SK-N-SH treated with all-trans-retinoic acid at 6 μM for 48 hours (cell line): ENCODE results near the gene CTSG.

Experiments
- ATAC-seq: fragments of 200-7000 bp; cut with Tn5 transposase; 3 replicates; pipeline ENCODE4 v1.9.1; 2020; ENCODE audit warnings: mild to moderate bottlenecking, moderate library complexity
- ARNTL ChIP-seq: fragments of 450-650 bp; formaldehyde crosslinking; IDR thresholded peaks from 2 replicates; pipeline ENCODE4 v1.5.0; 2020; ENCODE audit warnings: low read depth, mild to moderate bottlenecking, moderate library complexity, borderline replicate concordance
- CREB5 ChIP-seq: fragments of 250-450 bp; sonication (Bioruptor Pico); IDR thresholded peaks from 2 replicates; pipeline ENCODE4 v1.5.1; 2020; ENCODE audit warnings: low read depth, mild to moderate bottlenecking, moderate library complexity
- CSDC2 ChIP-seq: fragments of 250-450 bp; sonication (Bioruptor Pico); IDR thresholded peaks from 2 replicates; pipeline ENCODE4 v1.5.0; 2020; ENCODE audit warnings: mild to moderate bottlenecking, moderate library complexity
- CSRNP3 ChIP-seq: fragments of 250-450 bp; sonication (Bioruptor Pico); IDR thresholded peaks from 2 replicates; pipeline ENCODE4 v1.5.1; 2021; ENCODE audit warnings: mild to moderate bottlenecking, moderate library complexity
- ESRRG ChIP-seq: fragments of 250-450 bp; sonication (Bioruptor Pico); IDR thresholded peaks from 2 replicates; pipeline ENCODE4 v1.6.1; 2021; ENCODE audit warnings: mild to moderate bottlenecking
- GLIS3 ChIP-seq: fragments of 250-450 bp; sonication (Bioruptor Pico); IDR thresholded peaks from 2 replicates; pipeline ENCODE4 v1.5.0; 2020; ENCODE audit warnings: mild to moderate bottlenecking, moderate library complexity
- ISL1 ChIP-seq: fragments of 250-450 bp; sonication (Bioruptor Pico); IDR thresholded peaks from 2 replicates; pipeline ENCODE4 v2.1.2; 2022; ENCODE audit warnings: mild to moderate bottlenecking, moderate library complexity
- OSR1 ChIP-seq: fragments of 250-450 bp; sonication (Bioruptor Pico); IDR thresholded peaks from 2 replicates; pipeline ENCODE4 v1.8.0; 2022; ENCODE audit warnings: moderate library complexity, mild to moderate bottlenecking, inconsistent platforms
- PATZ1 ChIP-seq: fragments of 250-450 bp; sonication (Bioruptor Pico); IDR thresholded peaks from 2 replicates; pipeline ENCODE4 v1.8.0; 2020; ENCODE audit warnings: mild to moderate bottlenecking, moderate library complexity, borderline replicate concordance
- POU6F1 ChIP-seq: fragments of 250-450 bp; sonication (Bioruptor Pico); IDR thresholded peaks from 2 replicates; pipeline ENCODE4 v1.8.0; 2021; ENCODE audit warnings: low read depth, mild to moderate bottlenecking, moderate library complexity, borderline replicate concordance
- PPARA ChIP-seq: fragments of 250-450 bp; sonication (Bioruptor Pico); IDR thresholded peaks from 2 replicates; pipeline ENCODE4 v1.5.0; 2020; ENCODE audit warnings: mild to moderate bottlenecking, borderline replicate concordance
- RARB ChIP-seq: fragments of 250-450 bp; sonication (Bioruptor Pico); IDR thresholded peaks from 2 replicates; pipeline ENCODE4 v1.8.0; 2021; ENCODE audit warnings: mild to moderate bottlenecking, moderate library complexity
- SNAI2 ChIP-seq: fragments of 250-450 bp; sonication (Bioruptor Pico); IDR thresholded peaks from 2 replicates; pipeline ENCODE4 v1.5.0; 2020; ENCODE audit warnings: mild to moderate bottlenecking, moderate library complexity
- TCF4 ChIP-seq: fragments of 250-450 bp; sonication (Bioruptor Pico); IDR thresholded peaks from 2 replicates; pipeline ENCODE4 v1.8.0; 2021; ENCODE audit warnings: mild to moderate bottlenecking, moderate library complexity, borderline replicate concordance
- TOX ChIP-seq: fragments of 250-450 bp; sonication (Bioruptor Pico); IDR thresholded peaks from 2 replicates; pipeline ENCODE4 v1.8.0; 2021; ENCODE audit warnings: mild to moderate bottlenecking, moderate library complexity, borderline replicate concordance
- TSHZ2 ChIP-seq: fragments of 250-450 bp; sonication (Bioruptor Pico); IDR thresholded peaks from 2 replicates; pipeline ENCODE4 v1.5.0; 2020; ENCODE audit warnings: mild to moderate bottlenecking, moderate library complexity
- ZC3H10 ChIP-seq: fragments of 250-450 bp; sonication (Bioruptor Pico); IDR thresholded peaks from 2 replicates; pipeline ENCODE4 v1.5.1; 2021; ENCODE audit warnings: mild to moderate bottlenecking, moderate library complexity
- ZNF565 ChIP-seq: fragments of 450-650 bp; formaldehyde crosslinking; conservative IDR thresholded peaks from 2 replicates; pipeline ENCODE4 v1.5.0; 2020; ENCODE audit warnings: low read depth, mild to moderate bottlenecking, moderate library complexity
- ZNF70 ChIP-seq: fragments of 450-650 bp; formaldehyde crosslinking; IDR thresholded peaks from 2 replicates; pipeline ENCODE4 v1.5.0; 2020; ENCODE audit warnings: mild to moderate bottlenecking, moderate library complexity
- ZNF8 ChIP-seq: fragments of 450-650 bp; formaldehyde crosslinking; IDR thresholded peaks from 2 replicates; pipeline ENCODE4 v1.5.0; 2020; ENCODE audit warnings: mild to moderate bottlenecking, moderate library complexity

The CTSG gene

GRCh38 chr14:24576182-24576581, at the start of gene CTSG:
TSS of gene CTSG (minus strand) at chr14:24576250. CDS start at chr14:24576223, 27 bp downstream.
- no peak for TF ChIP-seq ZNF70 (CRISPR knock-in tag)
- TF ChIP-seq ZNF565 (CRISPR knock-in tag): no peak
- TF ChIP-seq TOX (CRISPR knock-in tag): no peak
- no peak for TF ChIP-seq GLIS3
- TF ChIP-seq TCF4 (CRISPR knock-in tag): no peak
- no peak for TF ChIP-seq CSDC2 (CRISPR knock-in tag)
- TF ChIP-seq ZC3H10 (CRISPR knock-in tag): no peak
- TF ChIP-seq POU6F1 (CRISPR knock-in tag): no peak
- TF ChIP-seq ARNTL (CRISPR knock-in tag): no peak
- no peak for TF ChIP-seq OSR1 (CRISPR knock-in tag)
- TF ChIP-seq ISL1 (CRISPR knock-in tag): no peak
- TF ChIP-seq CSRNP3 (CRISPR knock-in tag): no peak
- no peak for TF ChIP-seq TSHZ2 (CRISPR knock-in tag)
- no peak for TF ChIP-seq SNAI2
- no peak for TF ChIP-seq ZNF8 (CRISPR knock-in tag)
- ATAC-seq: no peak

GRCh38 chr14:24613747-24614146, 37.7 kb upstream of the CTSG start:
- no peak for ATAC-seq
- no peak for TF ChIP-seq CREB5
- TF ChIP-seq ZC3H10 (CRISPR knock-in tag): no peak
- no peak for TF ChIP-seq ZNF565 (CRISPR knock-in tag)
- no peak for TF ChIP-seq GLIS3
- TF ChIP-seq PATZ1 (CRISPR knock-in tag): no peak
- TF ChIP-seq ARNTL (CRISPR knock-in tag): no peak
- no peak for TF ChIP-seq TCF4 (CRISPR knock-in tag)
- no peak for TF ChIP-seq CSRNP3 (CRISPR knock-in tag)
- TF ChIP-seq OSR1 (CRISPR knock-in tag): no peak
- TF ChIP-seq ESRRG (CRISPR knock-in tag): no peak
- no peak for TF ChIP-seq SNAI2
- no peak for TF ChIP-seq RARB

GRCh38 chr14:24613241-24613640, 37.2 kb upstream of the CTSG start:
- TF ChIP-seq SNAI2 (no peak), GLIS3 (no peak), CSDC2 (CRISPR knock-in tag) (no peak), ISL1 (CRISPR knock-in tag) (no peak), CREB5 (no peak), ZNF70 (CRISPR knock-in tag) (no peak), PPARA (CRISPR knock-in tag) (no peak), TOX (CRISPR knock-in tag) (no peak), RARB (no peak), ZNF565 (CRISPR knock-in tag) (no peak), ZC3H10 (CRISPR knock-in tag) (no peak), ARNTL (CRISPR knock-in tag) (no peak), TCF4 (CRISPR knock-in tag) (no peak), CSRNP3 (CRISPR knock-in tag) (no peak)
- no peak for ATAC-seq
